ENCODE data around the gene ANKRD6.

Gene ANKRD6

GRCh38 chr6:89412071-89413005, 20.6 kb upstream of the ANKRD6 start, which contains the start of gene RRAGD:
Gene RRAGD (minus strand): TSS chr6:89412273. CDS start chr6:89411993, 280 bp downstream.
- DNase-seq (ENCODE audit: low read depth in 1 of 2, low spot score in 1 of 2) = peak; percentile 20 to 53

GRCh38 chr6:89413006-89413400, 19.9 kb upstream of the ANKRD6 start:
- DNase-seq (ENCODE audit: low read depth in 1 of 2, low spot score in 1 of 2) = no peak

GRCh38 chr6:89414215-89414614, 18.7 kb upstream of the ANKRD6 start:
- no peak for DNase-seq (ENCODE audit: low read depth in 1 of 2, low spot score in 1 of 2)

GRCh38 chr6:89415185-89415584, 17.8 kb upstream of the ANKRD6 start:
- DNase-seq (ENCODE audit: low read depth in 1 of 2, low spot score in 1 of 2) = no peak

- no peak for DNase-seq (ENCODE audit: low read depth in 1 of 2, low spot score in 1 of 2)
Measured at GRCh38 chr6:89416796-89417195, 16.2 kb upstream of the ANKRD6 start.

- DNase-seq (ENCODE audit: low read depth in 1 of 2, low spot score in 1 of 2) = no peak
Measured at GRCh38 chr6:89430201-89430962, 2.6 kb upstream of the ANKRD6 start.

- DNase-seq (ENCODE audit: low read depth in 1 of 2, low spot score in 1 of 2) = no peak
Measured at GRCh38 chr6:89433252-89434149, 549 bp downstream of the ANKRD6 start.

- DNase-seq (ENCODE audit: low read depth in 1 of 2, low spot score in 1 of 2) = no peak
Measured at GRCh38 chr6:89434150-89434499, 1.2 kb downstream of the ANKRD6 start.

- DNase-seq (ENCODE audit: low read depth in 1 of 2, low spot score in 1 of 2) = no peak
Measured at GRCh38 chr6:89434954-89435353, 2.0 kb downstream of the ANKRD6 start.

- DNase-seq (ENCODE audit: low read depth in 1 of 2, low spot score in 1 of 2) = no peak
Measured at GRCh38 chr6:89436226-89436625, 3.3 kb downstream of the ANKRD6 start.

GRCh38 chr6:89438248-89438647, 5.3 kb downstream of the ANKRD6 start:
- DNase-seq (ENCODE audit: low read depth in 1 of 2, low spot score in 1 of 2) = no peak

- no peak for DNase-seq (ENCODE audit: low read depth in 1 of 2, low spot score in 1 of 2)
Measured at GRCh38 chr6:89439014-89439413, 6.1 kb downstream of the ANKRD6 start.

- DNase-seq (ENCODE audit: low read depth in 1 of 2, low spot score in 1 of 2) = no peak
Measured at GRCh38 chr6:89440200-89440599, 7.2 kb downstream of the ANKRD6 start.

- DNase-seq (ENCODE audit: low read depth in 1 of 2, low spot score in 1 of 2) = no peak
Measured at GRCh38 chr6:89443658-89444057, 10.7 kb downstream of the ANKRD6 start.

- no peak for DNase-seq (ENCODE audit: low read depth in 1 of 2, low spot score in 1 of 2)
Measured at GRCh38 chr6:89449193-89449592, 16.2 kb downstream of the ANKRD6 start.

GRCh38 chr6:89452281-89452680, 19.3 kb downstream of the ANKRD6 start:
- no peak for DNase-seq (ENCODE audit: low read depth in 1 of 2, low spot score in 1 of 2)

- no peak for DNase-seq (ENCODE audit: low read depth in 1 of 2, low spot score in 1 of 2)
Measured at GRCh38 chr6:89454300-89454699, 21.3 kb downstream of the ANKRD6 start.

- no peak for DNase-seq (ENCODE audit: low read depth in 1 of 2, low spot score in 1 of 2)
Measured at GRCh38 chr6:89458704-89459103, 25.8 kb downstream of the ANKRD6 start.

- DNase-seq (ENCODE audit: low read depth in 1 of 2, low spot score in 1 of 2) = no peak
Measured at GRCh38 chr6:89459501-89459900, 26.5 kb downstream of the ANKRD6 start.

- DNase-seq (ENCODE audit: low read depth in 1 of 2, low spot score in 1 of 2) = no peak
Measured at GRCh38 chr6:89460713-89461112, 27.8 kb downstream of the ANKRD6 start.

- no peak for DNase-seq (ENCODE audit: low read depth in 1 of 2, low spot score in 1 of 2)
Measured at GRCh38 chr6:89462503-89462902, 29.6 kb downstream of the ANKRD6 start.
